VCaP (cell line): ENCODE measurements around the gene APOL2.
"Not testable (repeated sequence)": the region's sequence is repeated elsewhere in the genome, so short reads cannot be mapped to it uniquely, and the experiment has no call there.

Source experiments
- H3K27ac ChIP-seq: fragments of 450-650 bp; 2 replicates; pipeline ENCODE4 v1.5.1; 2017
- CTCF ChIP-seq: fragments of 450-650 bp; conservative IDR thresholded peaks from 2 replicates; pipeline ENCODE4 v1.5.1; 2017; ENCODE audit warnings: mild to moderate bottlenecking, moderate library complexity

The APOL2 gene

DNA sequence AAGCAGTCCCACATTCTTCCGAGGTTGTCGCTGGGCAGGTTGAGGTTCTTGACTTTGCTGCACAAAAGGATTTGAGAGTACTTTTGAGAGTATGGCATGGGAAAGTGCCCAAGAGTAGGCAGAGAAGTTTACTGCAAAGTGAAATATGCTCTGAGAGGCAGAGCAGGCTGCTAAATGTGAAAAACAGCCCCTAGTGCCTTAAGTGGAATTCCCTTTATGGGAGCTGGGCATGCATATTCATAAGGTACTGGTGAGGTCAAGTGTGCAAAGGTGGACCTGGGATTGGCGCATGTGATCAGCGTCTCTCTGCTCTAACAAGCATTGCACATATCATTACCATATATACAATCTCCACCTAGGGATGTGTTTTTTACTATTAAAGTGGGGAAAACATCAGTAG is 25.7 kb downstream of the APOL2 start:
- TF ChIP-seq CTCF, result no peak
- H3K27ac ChIP-seq, result no peak overlapping the region

- no peak for TF ChIP-seq CTCF
- no peak overlapping the region for H3K27ac ChIP-seq
Observed at GRCh38 chr22:36212901-36213300, 26.4 kb downstream of the APOL2 start.

GRCh38 chr22:36211237-36211861 is 28.0 kb downstream of the APOL2 start:
- no peak overlapping the region for H3K27ac ChIP-seq
- no peak for TF ChIP-seq CTCF

- no peak for TF ChIP-seq CTCF
- no peak overlapping the region for H3K27ac ChIP-seq
Observed at GRCh38 chr22:36210224-36210623, 29.1 kb downstream of the APOL2 start.

GRCh38 chr22:36209488-36209908 is 29.8 kb downstream of the APOL2 start:
- not testable (repeated sequence) for H3K27ac ChIP-seq

GRCh38 chr22:36208914-36209313 is 30.4 kb downstream of the APOL2 start:
- no peak overlapping the region for H3K27ac ChIP-seq
- no peak for TF ChIP-seq CTCF

DNA sequence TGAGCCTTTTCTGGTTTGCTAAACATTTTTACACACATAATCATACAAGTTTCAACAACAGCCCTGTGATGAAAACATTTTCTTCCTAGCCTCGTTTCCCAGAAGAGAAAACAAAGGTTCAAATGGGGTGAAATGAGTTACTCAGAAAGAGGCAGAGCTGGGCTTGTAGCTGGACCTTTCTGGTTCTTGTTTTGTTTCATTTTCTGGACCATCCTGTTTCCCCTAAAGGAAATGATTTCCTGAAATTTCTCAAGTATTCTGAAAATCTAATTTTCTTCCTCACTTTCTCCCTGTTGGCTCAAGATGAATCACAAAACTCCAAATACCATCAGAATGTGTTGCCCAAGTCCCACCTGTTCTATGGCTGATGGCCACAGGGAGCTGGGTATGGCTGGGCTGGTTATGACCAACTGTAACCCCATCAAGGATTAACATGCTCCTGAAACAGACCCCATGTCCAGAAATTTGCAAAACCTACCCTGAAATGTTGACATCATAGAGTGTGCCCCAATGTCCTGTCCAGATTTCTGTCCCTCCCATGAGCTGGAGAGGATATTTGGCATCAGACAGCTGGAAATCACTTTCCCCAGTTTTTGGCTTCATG is 31.1 kb downstream of the APOL2 start:
- no peak for TF ChIP-seq CTCF
- H3K27ac ChIP-seq, result no peak overlapping the region

GRCh38 chr22:36206255-36206654 is 33.1 kb downstream of the APOL2 start:
- no peak overlapping the region for H3K27ac ChIP-seq
- TF ChIP-seq CTCF, result no peak

DNA sequence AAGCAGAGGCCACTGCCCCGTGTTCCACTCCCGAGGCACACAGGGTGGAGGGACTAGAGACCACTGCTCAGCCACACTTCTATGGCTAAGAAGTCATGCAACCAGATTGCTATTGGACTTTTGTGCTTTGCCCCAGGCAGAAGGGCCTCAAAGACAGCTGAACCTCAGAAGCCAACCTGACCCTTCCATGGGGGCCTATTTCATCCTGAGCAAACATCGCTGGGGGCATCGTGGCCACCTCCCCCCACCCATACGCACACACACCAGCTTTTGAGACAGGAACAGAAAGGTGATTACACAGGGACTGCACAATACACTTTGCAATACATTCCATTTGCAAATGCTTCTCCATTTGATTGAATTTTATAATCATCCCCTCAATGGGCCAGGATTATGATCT is 33.8 kb downstream of the APOL2 start:
- H3K27ac ChIP-seq, result not testable (repeated sequence)
